ENCODE results near the gene AGBL1. TPM values are rescaled to one million over a fixed set of nuclear protein-coding genes. Genes with fewer than 3 reads are reported as not detected.

Gene AGBL1
- total and polyA plus RNA-seq, 8 donors = under 0.01 to 0.18 TPM; not detected in 6

GRCh38 chr15:86082619-86083380, 3.1 kb downstream of the AGBL1 start:
- no peak for TF ChIP-seq CTCF (IDR thresholded peaks at IDR 0.05)
- TF ChIP-seq EP300 (IDR thresholded peaks at IDR 0.05) = no peak
- no peak for TF ChIP-seq POLR2AphosphoS5 (IDR thresholded peaks at IDR 0.05)
- no peak for TF ChIP-seq POLR2A (IDR thresholded peaks at IDR 0.05)
- 31 to 44% (median 40%) methylated on average over 13 of the region's 13 CpGs for WGBS, 5 donors
- H3K36me3 ChIP-seq = no peaks in the 10 kb centered on the region

GRCh38 chr15:86087808-86088207, 8.1 kb downstream of the AGBL1 start:
- Histone ChIP-seq H3K27ac (no peak overlapping the region), H3K4me1 (peaks cover 0 to 9% (median 1%) of the 10 kb centered on the region in 4 donors), H3K4me3 (no peak overlapping the region), H3K9me3 (no peaks in the 10 kb centered on the region), H3K36me3 (no peaks in the 10 kb centered on the region), H3K27me3 (no peaks in the 10 kb centered on the region)
- no peak for DNase-seq
- intact Hi-C loops (cut with DNase I; ENCODE audit: low total_unique reads) = no loop called here
- TF ChIP-seq POLR2A (IDR thresholded peaks at IDR 0.05) (no peak), CTCF (IDR thresholded peaks at IDR 0.05) (no peak), POLR2AphosphoS5 (IDR thresholded peaks at IDR 0.05) (no peak), EP300 (IDR thresholded peaks at IDR 0.05) (no peak)

More at GRCh38 chr15:86082619-86083380, 3.1 kb downstream of the AGBL1 start:
- H3K27me3 ChIP-seq = peaks cover 0 to 12% (median 0%) of the 10 kb centered on the region in 3 donors
- peaks cover 0 to 20% (median 4%) of the 10 kb centered on the region in 4 donors for H3K4me1 ChIP-seq
- peak in 1 of 2 donors; percentile 38 for DNase-seq
- intact Hi-C loops (cut with DNase I; ENCODE audit: low total_unique reads) = no loop called here
- H3K27ac ChIP-seq = no peak overlapping the region
- H3K4me3 ChIP-seq = no peak overlapping the region
- no peaks in the 10 kb centered on the region for H3K9me3 ChIP-seq

DNA sequence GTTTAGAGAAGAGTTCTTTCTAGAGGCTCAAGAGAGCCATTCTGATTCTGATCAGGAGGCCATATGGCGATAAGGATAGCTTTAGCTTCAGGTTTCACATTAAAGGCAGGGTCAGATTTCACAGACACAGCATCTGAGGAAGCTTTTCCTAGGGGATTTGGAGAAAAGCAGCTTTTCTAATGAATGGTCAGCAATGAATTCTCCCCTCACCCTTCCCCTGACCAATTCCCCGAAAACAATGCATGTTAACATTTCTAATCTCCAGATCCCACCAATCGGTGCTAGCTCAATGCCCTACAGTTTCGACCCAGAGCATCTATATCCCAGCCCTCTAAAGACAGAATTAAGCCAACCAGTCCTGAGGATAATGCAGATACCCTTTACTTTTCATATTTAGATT, 9.8 kb downstream of the AGBL1 start:
- Histone ChIP-seq H3K4me1 (no peaks in the 10 kb centered on the region), H3K27ac (no peak overlapping the region), H3K4me3 (no peak overlapping the region), H3K9me3 (no peaks in the 10 kb centered on the region), H3K27me3 (no peaks in the 10 kb centered on the region), H3K36me3 (no peaks in the 10 kb centered on the region)
- 41 to 62% (median 43%) methylated on average over 4 of the region's 4 CpGs for WGBS, 5 donors
- no peak for TF ChIP-seq EP300 (IDR thresholded peaks at IDR 0.05)
- TF ChIP-seq CTCF (IDR thresholded peaks at IDR 0.05) = no peak
- TF ChIP-seq POLR2AphosphoS5 (IDR thresholded peaks at IDR 0.05) = no peak
- TF ChIP-seq POLR2A (IDR thresholded peaks at IDR 0.05) = no peak
- no peak for DNase-seq
- intact Hi-C loops (cut with DNase I; ENCODE audit: low total_unique reads) = no loop called here

- Histone ChIP-seq H3K27me3 (no peaks in the 10 kb centered on the region), H3K9me3 (peaks cover 0 to 30% (median 17%) of the 10 kb centered on the region in 4 donors), H3K27ac (no peak overlapping the region), H3K4me1 (no peaks in the 10 kb centered on the region), H3K36me3 (no peaks in the 10 kb centered on the region), H3K4me3 (no peak overlapping the region)
- WGBS, 5 donors = 86 to 96% (median 94%) methylated on average over 5 of the region's 5 CpGs
- DNase-seq = no peak
- intact Hi-C loops (cut with DNase I; ENCODE audit: low total_unique reads) = no loop called here
- TF ChIP-seq CTCF (IDR thresholded peaks at IDR 0.05) = no peak
- no peak for TF ChIP-seq POLR2AphosphoS5 (IDR thresholded peaks at IDR 0.05)
- no peak for TF ChIP-seq POLR2A (IDR thresholded peaks at IDR 0.05)
- TF ChIP-seq EP300 (IDR thresholded peaks at IDR 0.05) = no peak
Measured at GRCh38 chr15:86101818-86102217, 22.1 kb downstream of the AGBL1 start.
